Calu3 (cell line): Measurements from ENCODE around the gene DRD2. TPM values are rescaled to one million over a fixed set of nuclear protein-coding genes. Genes with fewer than 3 reads are reported as not detected.

Source experiments
- BruUV-seq: library from RNA; stranded (reverse); fragments of 400-500 nt; replicated peaks from 2 replicates; lab custom pipeline; 2021; lab: Mats Ljungman, UMichigan
- CTCF ChIA-PET: fragments of 300-600 bp; sonication (Branson Sonifier 250); formaldehyde crosslinking; loops from one replicate; lab custom pipeline; 2022; ENCODE audit warnings: antibody characterized with exemption; lab: Charles Lee
- DNase-seq: peaks from one replicate; pipeline ENCODE4 v3.0.0; 2022
- H3K27ac Mint-ChIP-seq: one replicate; pipeline ENCODE4 v1.8.0; 2022; ENCODE audit warnings: mixed read lengths; ENCODE audit not compliant: unreplicated experiment
- H3K27me3 Mint-ChIP-seq: one replicate; pipeline ENCODE4 v1.8.0; 2022; ENCODE audit warnings: mixed read lengths; ENCODE audit not compliant: unreplicated experiment
- H3K36me3 Mint-ChIP-seq: one replicate; pipeline ENCODE4 v1.8.0; 2022; ENCODE audit warnings: mild to moderate bottlenecking, moderate library complexity, mixed read lengths; ENCODE audit not compliant: insufficient read depth, unreplicated experiment
- H3K4me1 Mint-ChIP-seq: one replicate; pipeline ENCODE4 v1.8.0; 2022; ENCODE audit warnings: mild to moderate bottlenecking, low read depth, mixed read lengths; ENCODE audit not compliant: unreplicated experiment
- H3K4me3 Mint-ChIP-seq: one replicate; pipeline ENCODE4 v1.8.0; 2022; ENCODE audit warnings: mild to moderate bottlenecking, low read depth, moderate library complexity, mixed read lengths; ENCODE audit not compliant: unreplicated experiment
- H3K9me3 Mint-ChIP-seq: one replicate; pipeline ENCODE4 v1.8.0; 2022; ENCODE audit warnings: low read depth, mixed read lengths; ENCODE audit not compliant: unreplicated experiment
- intact Hi-C: fragments of 100-400 bp; cut with micrococcal nuclease; formaldehyde crosslinking; loops from one replicate; pipeline ENCODE4 v1.10.0; 2022; ENCODE audit not compliant: unreplicated experiment
- total RNA-seq: library from RNA; stranded (reverse); gene quantifications from 2 replicates; pipeline ENCODE4 v1.2.3, GENCODE V29; 2022
- TF ChIP-seq, protein P1 (sequence below): fragments of 200-600 bp; IDR thresholded peaks from one replicate; pipeline ENCODE4 v1.8.0; 2022; ENCODE audit warnings: antibody characterized with exemption; ENCODE audit not compliant: unreplicated experiment

DRD2 gene
- total RNA-seq, 1 experiment from 2014 or later, result 0.45 TPM

DNA sequence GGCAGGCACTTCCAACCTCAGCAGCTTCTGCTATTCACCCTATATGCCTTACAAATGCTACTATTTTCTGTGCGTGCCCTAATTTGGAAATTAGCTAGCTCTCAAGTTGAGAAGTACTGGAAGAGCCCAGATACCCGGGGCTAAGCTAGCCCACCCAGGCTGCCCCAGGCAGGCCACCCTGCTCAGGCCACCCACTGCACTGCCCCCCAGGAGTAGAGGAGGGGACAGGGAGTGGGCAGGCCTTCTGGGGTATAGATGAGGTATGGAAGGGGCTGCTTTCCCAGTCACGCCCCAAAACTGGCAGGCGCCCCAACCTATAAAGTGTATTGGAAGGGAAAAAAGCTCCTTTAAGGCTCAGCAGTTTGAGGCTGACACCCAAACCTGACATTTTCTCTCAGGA is 43.5 kb downstream of the DRD2 start:
- no TSS peak for BruUV-seq
- TF ChIP-seq, protein P1, sequence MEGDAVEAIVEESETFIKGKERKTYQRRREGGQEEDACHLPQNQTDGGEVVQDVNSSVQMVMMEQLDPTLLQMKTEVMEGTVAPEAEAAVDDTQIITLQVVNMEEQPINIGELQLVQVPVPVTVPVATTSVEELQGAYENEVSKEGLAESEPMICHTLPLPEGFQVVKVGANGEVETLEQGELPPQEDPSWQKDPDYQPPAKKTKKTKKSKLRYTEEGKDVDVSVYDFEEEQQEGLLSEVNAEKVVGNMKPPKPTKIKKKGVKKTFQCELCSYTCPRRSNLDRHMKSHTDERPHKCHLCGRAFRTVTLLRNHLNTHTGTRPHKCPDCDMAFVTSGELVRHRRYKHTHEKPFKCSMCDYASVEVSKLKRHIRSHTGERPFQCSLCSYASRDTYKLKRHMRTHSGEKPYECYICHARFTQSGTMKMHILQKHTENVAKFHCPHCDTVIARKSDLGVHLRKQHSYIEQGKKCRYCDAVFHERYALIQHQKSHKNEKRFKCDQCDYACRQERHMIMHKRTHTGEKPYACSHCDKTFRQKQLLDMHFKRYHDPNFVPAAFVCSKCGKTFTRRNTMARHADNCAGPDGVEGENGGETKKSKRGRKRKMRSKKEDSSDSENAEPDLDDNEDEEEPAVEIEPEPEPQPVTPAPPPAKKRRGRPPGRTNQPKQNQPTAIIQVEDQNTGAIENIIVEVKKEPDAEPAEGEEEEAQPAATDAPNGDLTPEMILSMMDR, result no peak
- DNase-seq, result no peak
- no peaks in the 10 kb centered on the region for H3K4me1 Mint-ChIP-seq
- CTCF ChIA-PET, result no interaction called here
- no peaks in the 10 kb centered on the region for H3K9me3 Mint-ChIP-seq
- H3K4me3 Mint-ChIP-seq, result no peak overlapping the region
- peaks cover 30% of the 10 kb centered on the region for H3K27me3 Mint-ChIP-seq
- intact Hi-C loops, result no loop called here
- no peak overlapping the region for H3K27ac Mint-ChIP-seq
- no peaks in the 10 kb centered on the region for H3K36me3 Mint-ChIP-seq

DNA sequence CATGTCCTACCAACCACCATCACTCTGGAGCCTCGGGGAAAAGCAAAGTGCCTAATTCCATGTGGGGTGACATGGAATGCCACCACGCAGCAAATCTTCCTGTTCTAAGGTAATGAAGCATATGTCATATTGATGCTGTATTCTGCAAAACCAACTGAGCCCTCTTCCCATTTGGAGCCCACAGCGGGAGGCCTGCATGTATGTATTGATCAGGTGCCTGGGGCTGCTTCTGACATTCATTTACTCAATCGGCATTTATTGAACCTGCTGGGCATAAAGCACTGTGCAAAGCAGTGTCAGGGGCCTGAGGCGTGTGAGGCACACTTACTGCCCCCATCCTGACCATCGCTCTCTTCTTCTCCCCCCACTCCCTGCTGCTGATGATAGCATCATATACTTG is 48.5 kb downstream of the DRD2 start:
- intact Hi-C loops, result no loop called here
- no peak for DNase-seq
- Mint-ChIP-seq H3K4me3 (no peak overlapping the region), H3K36me3 (no peaks in the 10 kb centered on the region), H3K27ac (no peak overlapping the region), H3K4me1 (no peaks in the 10 kb centered on the region), H3K9me3 (no peaks in the 10 kb centered on the region), H3K27me3 (peaks cover 9% of the 10 kb centered on the region)
- TF ChIP-seq, protein P1, result no peak
- no TSS peak for BruUV-seq
- CTCF ChIA-PET, result no interaction called here

DNA sequence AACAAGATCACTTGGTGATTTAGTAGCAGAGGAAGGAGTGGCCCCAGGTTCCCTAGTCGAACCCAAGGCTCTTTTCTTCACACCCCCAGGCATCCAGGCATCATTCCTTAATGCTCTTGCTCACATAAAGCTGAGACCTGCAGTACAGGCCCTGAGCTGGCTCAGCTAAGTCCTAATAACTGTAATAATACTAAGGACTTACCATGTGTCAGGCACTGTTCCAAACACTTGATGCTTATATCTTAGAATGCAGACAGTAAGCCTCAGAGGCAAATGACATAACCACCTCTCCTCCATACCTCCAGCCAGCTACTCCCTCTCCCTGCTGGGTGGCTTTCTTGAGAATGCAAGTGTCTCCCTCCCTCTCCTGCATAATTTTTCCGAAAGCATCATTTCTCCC is 54.4 kb downstream of the DRD2 start:
- Mint-ChIP-seq H3K9me3 (no peaks in the 10 kb centered on the region), H3K36me3 (no peaks in the 10 kb centered on the region), H3K27ac (no peak overlapping the region), H3K4me1 (no peaks in the 10 kb centered on the region), H3K4me3 (no peak overlapping the region), H3K27me3 (peaks cover 37% of the 10 kb centered on the region)
- DNase-seq, result no peak
- TF ChIP-seq, protein P1, result no peak
- no TSS peak for BruUV-seq
- intact Hi-C loops, result no loop called here
- CTCF ChIA-PET, result no interaction called here

DNA sequence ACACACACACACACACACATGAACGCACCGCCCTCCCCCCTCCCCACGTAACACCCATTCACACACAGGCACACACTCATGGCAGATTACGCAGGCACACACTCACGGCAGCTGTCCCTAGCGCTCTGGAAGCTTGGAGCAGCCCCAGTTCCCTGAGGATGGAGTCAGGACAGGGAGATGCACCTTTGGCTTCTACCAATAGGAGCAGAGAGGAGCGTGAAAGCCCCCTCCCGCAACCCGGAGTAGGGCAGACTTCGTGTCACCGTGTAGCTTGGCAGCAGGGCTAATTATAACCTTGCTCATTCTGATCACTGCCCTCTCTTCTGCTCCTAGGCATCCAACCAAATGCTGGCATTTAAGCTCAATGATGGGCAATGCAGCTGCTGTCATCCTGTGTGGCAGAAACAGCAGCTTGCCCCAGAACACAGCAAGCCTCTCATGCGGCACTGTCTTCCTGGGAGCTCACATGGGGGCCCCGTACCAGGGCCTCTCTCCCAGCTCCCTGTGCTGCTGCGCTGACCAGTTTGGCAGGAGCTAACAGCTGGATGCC is 55.7 kb downstream of the DRD2 start:
- no peaks in the 10 kb centered on the region for H3K4me1 Mint-ChIP-seq
- CTCF ChIA-PET, result no interaction called here
- H3K27ac Mint-ChIP-seq, result no peak overlapping the region
- intact Hi-C loops, result no loop called here
- peaks cover 47% of the 10 kb centered on the region for H3K27me3 Mint-ChIP-seq
- no peaks in the 10 kb centered on the region for H3K36me3 Mint-ChIP-seq
- DNase-seq, result no peak
- H3K4me3 Mint-ChIP-seq, result no peak overlapping the region
- BruUV-seq, result no TSS peak
- H3K9me3 Mint-ChIP-seq, result no peaks in the 10 kb centered on the region
- TF ChIP-seq, protein P1, result no peak
